Body of pancreas (tissue), 4 donors: ENCODE measurements around the gene ARID4A. TPM values are rescaled to one million over a fixed set of nuclear protein-coding genes. Genes with fewer than 3 reads are reported as not detected.

Experiments used
- ATAC-seq: fragments of 150-250 bp; one replicate; pipeline ENCODE4 v1.9.1; 2016
- DNase-seq, 4 donors: peaks; one replicate each; pipeline ENCODE4 v3.0.0-alpha.2; 2019
- H3K27ac ChIP-seq, 4 donors: fragments of 200-600 bp; sonication (generic); 1 replicate in 3 of 4; 2 replicates in 1 of 4; pipeline versions ENCODE4 v1.5.1 to v1.6.1; 2016 to 2019; ENCODE audit warnings: mild to moderate bottlenecking in 1 of 4, mixed read lengths in 1 of 4, moderate library complexity in 1 of 4
- H3K27me3 ChIP-seq, 2 donors: fragments of 200-600 bp; sonication (generic); one replicate each; pipeline ENCODE4 v1.6.0; 2016; ENCODE audit warnings: mild to moderate bottlenecking in 1 of 2
- H3K36me3 ChIP-seq, 2 donors: fragments of 200-600 bp; sonication (generic); replicated peaks in 1 of 2; 2 replicates each; pipeline ENCODE4 v1.5.1; 2016; ENCODE audit warnings: low read depth in 2 of 2; ENCODE audit not compliant: insufficient read depth in 1 of 2
- H3K4me1 ChIP-seq: fragments of 200-600 bp; sonication (generic); one replicate; pipeline ENCODE4 v1.6.0; 2016
- H3K4me3 ChIP-seq, 2 donors: fragments of 200-600 bp; sonication (generic); 1 replicate in 1 of 2; 2 replicates in 1 of 2; pipeline ENCODE4 v1.5.1; 2016 to 2019
- H3K9me3 ChIP-seq, 3 donors: fragments of 200-600 bp; sonication (generic); 1 replicate in 2 of 3; 2 replicates in 1 of 3; pipeline ENCODE4 v1.5.1; 2016
- POLR2A ChIP-seq, 3 donors: fragments of 450-650 bp; IDR thresholded peaks; one replicate each; pipeline ENCODE4 v1.6.1; 2016; ENCODE audit warnings: antibody characterized with exemption in 3 of 3, mild to moderate bottlenecking in 2 of 3
- WGBS, 2 donors: methylation state at CpG; one replicate each; pipeline ENCODE4 v1.1.5; 2017; 5-methylcytosine and 5-hydroxymethylcytosine counted together
- intact Hi-C: fragments of 100-400 bp; cut with DNase I; formaldehyde crosslinking; loops from one replicate; pipeline ENCODE4 v1.15.1; 2023
- total RNA-seq, 2 donors: library from RNA; depleted of rRNA; stranded (reverse); fragments of >200 nt; gene quantifications; one replicate each; pipeline ENCODE4 v1.1.0, GENCODE V29; 2016
- TF ChIP-seq, protein P1 (sequence below), 7 experiments: fragments of 450-650 bp in 4 of 7; fragments of 200-600 bp in 3 of 7; sonication (generic) in 3 of 7; IDR thresholded peaks; one replicate each; pipeline ENCODE4 v1.5.1; 2016 to 2019; ENCODE audit warnings: antibody characterized with exemption in 7 of 7

Gene ARID4A
- total RNA-seq, 2 donors from 2014 or later, result 23.6 to 28.3 TPM

- intact Hi-C loops, result no loop called here
Observed at GRCh38 chr14:58398895-58399294, 100.5 kb downstream of the ARID4A start.

GRCh38 chr14:58401587-58401986, 103.2 kb downstream of the ARID4A start:
- H3K27ac ChIP-seq, result no peak overlapping the region
- TF ChIP-seq POLR2A (IDR thresholded peaks at IDR 0.05), result no peak
- TF ChIP-seq, protein P1, sequence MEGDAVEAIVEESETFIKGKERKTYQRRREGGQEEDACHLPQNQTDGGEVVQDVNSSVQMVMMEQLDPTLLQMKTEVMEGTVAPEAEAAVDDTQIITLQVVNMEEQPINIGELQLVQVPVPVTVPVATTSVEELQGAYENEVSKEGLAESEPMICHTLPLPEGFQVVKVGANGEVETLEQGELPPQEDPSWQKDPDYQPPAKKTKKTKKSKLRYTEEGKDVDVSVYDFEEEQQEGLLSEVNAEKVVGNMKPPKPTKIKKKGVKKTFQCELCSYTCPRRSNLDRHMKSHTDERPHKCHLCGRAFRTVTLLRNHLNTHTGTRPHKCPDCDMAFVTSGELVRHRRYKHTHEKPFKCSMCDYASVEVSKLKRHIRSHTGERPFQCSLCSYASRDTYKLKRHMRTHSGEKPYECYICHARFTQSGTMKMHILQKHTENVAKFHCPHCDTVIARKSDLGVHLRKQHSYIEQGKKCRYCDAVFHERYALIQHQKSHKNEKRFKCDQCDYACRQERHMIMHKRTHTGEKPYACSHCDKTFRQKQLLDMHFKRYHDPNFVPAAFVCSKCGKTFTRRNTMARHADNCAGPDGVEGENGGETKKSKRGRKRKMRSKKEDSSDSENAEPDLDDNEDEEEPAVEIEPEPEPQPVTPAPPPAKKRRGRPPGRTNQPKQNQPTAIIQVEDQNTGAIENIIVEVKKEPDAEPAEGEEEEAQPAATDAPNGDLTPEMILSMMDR (IDR thresholded peaks at IDR 0.05), result no peak
- H3K9me3 ChIP-seq, result no peaks in the 10 kb centered on the region
- ATAC-seq, result no peak
- peaks cover 5% of the 10 kb centered on the region for H3K4me1 ChIP-seq
- H3K36me3 ChIP-seq, result no peaks in the 10 kb centered on the region
- intact Hi-C loops, result no loop called here
- no peak for DNase-seq
- no peak overlapping the region for H3K4me3 ChIP-seq
- whole genome bisulfite sequencing, 2 donors, result 83 to 87% methylated on average over 3 of the region's 3 CpGs
- no peaks in the 10 kb centered on the region for H3K27me3 ChIP-seq

More at GRCh38 chr14:58398895-58399294, 100.5 kb downstream of the ARID4A start:
- H3K27me3 ChIP-seq, result no peaks in the 10 kb centered on the region
- no peak overlapping the region for H3K27ac ChIP-seq
- H3K36me3 ChIP-seq, result no peaks in the 10 kb centered on the region
- no peak for TF ChIP-seq POLR2A (IDR thresholded peaks at IDR 0.05)
- TF ChIP-seq, protein P1 (IDR thresholded peaks at IDR 0.05), result no peak
- no peak overlapping the region for H3K4me3 ChIP-seq
- H3K9me3 ChIP-seq, result no peaks in the 10 kb centered on the region
- DNase-seq (no peak), ATAC-seq (no peak)
- H3K4me1 ChIP-seq, result peaks cover 18% of the 10 kb centered on the region
- 88 to 92% methylated on average over 3 of the region's 3 CpGs for WGBS, 2 donors

DNA sequence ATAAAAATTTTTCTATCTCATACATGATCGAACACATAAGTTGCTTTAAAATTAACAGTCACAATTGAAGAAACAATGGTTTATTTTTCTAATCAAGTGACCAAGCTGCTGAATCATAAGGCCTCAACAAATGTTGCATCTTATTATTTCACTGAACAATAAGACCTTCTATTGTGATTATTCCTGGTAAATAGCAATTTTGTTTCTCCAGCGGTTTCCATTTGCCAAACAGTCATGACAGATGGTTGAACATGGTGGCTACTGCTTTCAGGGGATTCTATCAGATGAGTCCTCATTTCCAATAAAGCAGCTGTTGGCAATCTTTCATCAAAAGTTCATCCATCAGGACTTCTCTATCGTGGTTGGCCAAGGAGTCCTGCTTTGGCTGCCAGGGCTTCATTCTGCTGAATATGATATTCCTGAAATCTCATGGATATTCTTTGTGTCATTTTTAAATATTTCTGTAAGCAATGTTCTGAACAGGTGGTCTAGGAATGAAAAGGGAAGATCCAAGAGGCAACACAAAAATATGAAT, 110.4 kb downstream of the ARID4A start:
- WGBS, 2 donors, result 89 to 99% methylated on average over 3 of the region's 3 CpGs
- no peaks in the 10 kb centered on the region for H3K9me3 ChIP-seq
- intact Hi-C loops, result no loop called here
- TF ChIP-seq, protein P1 (IDR thresholded peaks at IDR 0.05), result no peak
- no peak for TF ChIP-seq POLR2A (IDR thresholded peaks at IDR 0.05)
- peaks cover 4 to 8% of the 10 kb centered on the region in 2 donors for H3K36me3 ChIP-seq
- no peak overlapping the region for H3K27ac ChIP-seq
- H3K27me3 ChIP-seq, result no peaks in the 10 kb centered on the region
- no peak overlapping the region for H3K4me3 ChIP-seq
- ATAC-seq (no peak), DNase-seq (no peak)
- no peaks in the 10 kb centered on the region for H3K4me1 ChIP-seq

DNA sequence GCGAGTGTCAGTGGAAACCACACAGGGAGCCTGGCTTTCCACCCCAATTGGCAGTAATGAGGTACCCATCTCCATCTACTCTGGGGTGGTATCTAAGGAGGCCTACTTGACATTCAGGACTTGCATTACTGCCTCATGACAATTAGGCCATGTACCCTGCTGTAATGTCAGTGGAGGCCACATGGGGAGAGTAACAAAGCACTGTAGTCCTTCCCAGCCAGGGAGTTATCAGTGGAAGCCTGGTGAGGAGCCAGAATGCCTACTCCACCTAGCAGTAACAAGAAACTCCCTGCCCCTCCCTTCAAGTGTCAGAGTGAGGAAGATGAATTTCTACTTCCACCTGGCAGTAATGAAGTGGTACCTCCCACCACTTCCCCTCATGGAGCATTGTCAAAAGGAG, 116.5 kb downstream of the ARID4A start:
- TF ChIP-seq, protein P1 (IDR thresholded peaks at IDR 0.05), result no peak
- TF ChIP-seq POLR2A (IDR thresholded peaks at IDR 0.05), result no peak
- no peak overlapping the region for H3K4me3 ChIP-seq
- H3K27me3 ChIP-seq, result no peaks in the 10 kb centered on the region
- H3K9me3 ChIP-seq, result no peaks in the 10 kb centered on the region
- intact Hi-C loops, result no loop called here
- no peaks in the 10 kb centered on the region for H3K4me1 ChIP-seq
- WGBS, 2 donors, result 94 to 100% methylated on average over 1 of the region's 1 CpG
- no peak overlapping the region for H3K27ac ChIP-seq
- DNase-seq (no peak), ATAC-seq (no peak)
- peaks cover 2 to 17% of the 10 kb centered on the region in 2 donors for H3K36me3 ChIP-seq
